ENCODE data around the gene MED16.

MED16 gene

GRCh38 chr19:917323-918151, 24.6 kb upstream of the MED16 start, which contains the start of gene KISS1R:
KISS1R (plus strand) TSS chr19:917333; CDS start chr19:917503, 170 bp downstream.
- Histone ChIP-seq H3K27me3 (ENCODE audit: insufficient read depth, low read length) (peaks cover 79% of the 10 kb centered on the region), H3K4me1 (ENCODE audit: insufficient read depth, low read length) (no peaks in the 10 kb centered on the region), H3K27ac (ENCODE audit: low read length) (no peak within 1 kb of the TSS), H3K36me3 (ENCODE audit: insufficient read depth, low read depth, low read length) (no peaks in the 10 kb centered on the region), H3K9ac (ENCODE audit: low read depth, low read length) (no peak within 1 kb of the TSS), H3K9me3 (ENCODE audit: insufficient read depth, low read depth, low read length) (no peaks in the 10 kb centered on the region), H3K4me3 (ENCODE audit: low read length) (peak within 1 kb of the TSS; percentile 69)

- no peaks in the 10 kb centered on the region for H3K36me3 ChIP-seq (ENCODE audit: insufficient read depth, low read depth, low read length)
- no peak overlapping the region for H3K9ac ChIP-seq (ENCODE audit: low read depth, low read length)
- no peak overlapping the region for H3K27ac ChIP-seq (ENCODE audit: low read length)
- H3K27me3 ChIP-seq (ENCODE audit: insufficient read depth, low read length) = peaks cover 71% of the 10 kb centered on the region
- peak overlapping the region; percentile 69 for H3K4me3 ChIP-seq (ENCODE audit: low read length)
- no peaks in the 10 kb centered on the region for H3K4me1 ChIP-seq (ENCODE audit: insufficient read depth, low read length)
- H3K9me3 ChIP-seq (ENCODE audit: insufficient read depth, low read depth, low read length) = no peaks in the 10 kb centered on the region
Observed at GRCh38 chr19:916645-917322, 23.8 kb upstream of the MED16 start.

GRCh38 chr19:913080-913748, 20.2 kb upstream of the MED16 start, which contains the start of gene R3HDM4:
R3HDM4 (minus strand) TSS chr19:913219; CDS start chr19:913157, 62 bp downstream.
- no peak within 1 kb of the TSS for H3K27ac ChIP-seq (ENCODE audit: low read length)
- H3K27me3 ChIP-seq (ENCODE audit: insufficient read depth, low read length) = peaks cover 37% of the 10 kb centered on the region
- no peaks in the 10 kb centered on the region for H3K9me3 ChIP-seq (ENCODE audit: insufficient read depth, low read depth, low read length)
- no peaks in the 10 kb centered on the region for H3K4me1 ChIP-seq (ENCODE audit: insufficient read depth, low read length)
- H3K36me3 ChIP-seq (ENCODE audit: insufficient read depth, low read depth, low read length) = no peaks in the 10 kb centered on the region
- peak within 1 kb of the TSS; percentile 78 for H3K4me3 ChIP-seq (ENCODE audit: low read length)
- peak within 1 kb of the TSS; percentile 51; the same call in 1 of the 2 replicates for H3K9ac ChIP-seq (ENCODE audit: low read depth, low read length)

- peak overlapping the region; percentile 78; the same call in 1 of the 2 replicates for H3K4me3 ChIP-seq (ENCODE audit: low read length)
- H3K27me3 ChIP-seq (ENCODE audit: insufficient read depth, low read length) = peaks cover 30% of the 10 kb centered on the region
- no peaks in the 10 kb centered on the region for H3K36me3 ChIP-seq (ENCODE audit: insufficient read depth, low read depth, low read length)
- no peak overlapping the region for H3K27ac ChIP-seq (ENCODE audit: low read length)
- H3K4me1 ChIP-seq (ENCODE audit: insufficient read depth, low read length) = no peaks in the 10 kb centered on the region
- H3K9me3 ChIP-seq (ENCODE audit: insufficient read depth, low read depth, low read length) = no peaks in the 10 kb centered on the region
- H3K9ac ChIP-seq (ENCODE audit: low read depth, low read length) = no peak overlapping the region
Observed at GRCh38 chr19:912181-913079, 19.4 kb upstream of the MED16 start.

GRCh38 chr19:911197-912033, 18.4 kb upstream of the MED16 start:
- Histone ChIP-seq H3K4me3 (ENCODE audit: low read length) (peak overlapping the region; percentile 11; the same call in 1 of the 2 replicates), H3K27ac (ENCODE audit: low read length) (no peak overlapping the region), H3K27me3 (ENCODE audit: insufficient read depth, low read length) (peaks cover 20% of the 10 kb centered on the region; the same call in 1 of the 2 replicates), H3K9ac (ENCODE audit: low read depth, low read length) (no peak overlapping the region), H3K4me1 (ENCODE audit: insufficient read depth, low read length) (no peaks in the 10 kb centered on the region), H3K9me3 (ENCODE audit: insufficient read depth, low read depth, low read length) (no peaks in the 10 kb centered on the region), H3K36me3 (ENCODE audit: insufficient read depth, low read depth, low read length) (no peaks in the 10 kb centered on the region)

- Histone ChIP-seq H3K9ac (ENCODE audit: low read depth, low read length) (no peak overlapping the region), H3K4me1 (ENCODE audit: insufficient read depth, low read length) (no peaks in the 10 kb centered on the region), H3K27ac (ENCODE audit: low read length) (no peak overlapping the region), H3K27me3 (ENCODE audit: insufficient read depth, low read length) (no peaks in the 10 kb centered on the region), H3K4me3 (ENCODE audit: low read length) (no peak overlapping the region), H3K36me3 (ENCODE audit: insufficient read depth, low read depth, low read length) (no peaks in the 10 kb centered on the region), H3K9me3 (ENCODE audit: insufficient read depth, low read depth, low read length) (no peaks in the 10 kb centered on the region)
Observed at GRCh38 chr19:907183-907853, 14.3 kb upstream of the MED16 start.

- Histone ChIP-seq H3K4me1 (ENCODE audit: insufficient read depth, low read length) (no peaks in the 10 kb centered on the region), H3K36me3 (ENCODE audit: insufficient read depth, low read depth, low read length) (no peaks in the 10 kb centered on the region), H3K9ac (ENCODE audit: low read depth, low read length) (no peak overlapping the region), H3K27ac (ENCODE audit: low read length) (no peak overlapping the region), H3K4me3 (ENCODE audit: low read length) (no peak overlapping the region), H3K27me3 (ENCODE audit: insufficient read depth, low read length) (no peaks in the 10 kb centered on the region), H3K9me3 (ENCODE audit: insufficient read depth, low read depth, low read length) (no peaks in the 10 kb centered on the region)
Observed at GRCh38 chr19:906480-906879, 13.5 kb upstream of the MED16 start.

GRCh38 chr19:904545-904944, 11.6 kb upstream of the MED16 start:
- Histone ChIP-seq H3K4me1 (ENCODE audit: insufficient read depth, low read length) (no peaks in the 10 kb centered on the region), H3K9me3 (ENCODE audit: insufficient read depth, low read depth, low read length) (no peaks in the 10 kb centered on the region), H3K9ac (ENCODE audit: low read depth, low read length) (no peak overlapping the region), H3K27me3 (ENCODE audit: insufficient read depth, low read length) (no peaks in the 10 kb centered on the region), H3K36me3 (ENCODE audit: insufficient read depth, low read depth, low read length) (no peaks in the 10 kb centered on the region), H3K27ac (ENCODE audit: low read length) (no peak overlapping the region), H3K4me3 (ENCODE audit: low read length) (no peak overlapping the region)

GRCh38 chr19:903266-903797, 10.3 kb upstream of the MED16 start:
- Histone ChIP-seq H3K27me3 (ENCODE audit: insufficient read depth, low read length) (no peaks in the 10 kb centered on the region), H3K4me3 (ENCODE audit: low read length) (no peak overlapping the region), H3K27ac (ENCODE audit: low read length) (no peak overlapping the region), H3K36me3 (ENCODE audit: insufficient read depth, low read depth, low read length) (0 out of 2 replicates have a peak, but pooled peaks cover 11% of the 10 kb centered on the region), H3K4me1 (ENCODE audit: insufficient read depth, low read length) (no peaks in the 10 kb centered on the region), H3K9me3 (ENCODE audit: insufficient read depth, low read depth, low read length) (no peaks in the 10 kb centered on the region), H3K9ac (ENCODE audit: low read depth, low read length) (no peak overlapping the region)
